ENCODE measurements around the gene TMEM87A. TPM values are rescaled to one million over a fixed set of nuclear protein-coding genes. Genes with fewer than 3 reads are reported as not detected.

TMEM87A gene
- total and polyA plus RNA-seq, 2 of the 8 experiments (the other 6 are each of a cell fraction or from before 2014, with no cell fraction given) = 15.2 to 33.1 TPM

DNA sequence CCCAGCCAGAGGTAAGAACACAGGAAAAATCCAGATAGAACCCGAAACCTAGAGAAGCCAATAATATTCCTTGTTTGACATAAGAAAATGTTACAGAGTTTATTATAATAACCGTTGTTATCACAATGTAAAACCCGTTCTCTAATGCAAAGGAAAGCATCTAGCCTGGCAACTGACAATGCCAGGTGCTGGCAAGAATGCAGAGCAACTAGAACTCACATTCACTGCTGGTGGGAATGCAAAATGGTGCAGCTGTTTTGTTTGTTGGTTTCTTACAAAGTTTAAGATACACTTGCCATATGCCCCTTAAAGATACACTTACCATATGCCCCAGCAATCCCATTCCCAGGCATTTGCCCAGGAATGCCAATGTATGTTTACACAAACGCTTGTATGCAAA, 88.5 kb downstream of the TMEM87A start (continued):
- TF ChIP-seq ASH2L (IDR thresholded peaks at IDR 0.05; ENCODE audit: low read length) = no peak
